Adrenal gland (tissue), 12 donors: Measurements from ENCODE around the gene CES4A. TPM values are rescaled to one million over a fixed set of nuclear protein-coding genes. Genes with fewer than 3 reads are reported as not detected.

ENCODE experiments used
- DNase-seq, 7 donors: peaks; one replicate each; pipeline ENCODE4 v3.0.0-alpha.2; 2019 to 2020
- H3K27ac ChIP-seq, 5 donors: fragments of 200-600 bp; sonication (generic) in 4 of 5; 1 replicate in 3 of 5; 2 replicates in 2 of 5; pipeline versions ENCODE4 v1.5.1 to v1.8.0; 2016 to 2020; ENCODE audit warnings: mild to moderate bottlenecking in 1 of 5
- H3K27me3 ChIP-seq: fragments of 200-600 bp; 2 replicates; pipeline ENCODE4 v1.8.0; 2021
- H3K36me3 ChIP-seq, 2 donors: fragments of 200-600 bp; replicated peaks in 1 of 2; 1 replicate in 1 of 2; 2 replicates in 1 of 2; pipeline versions ENCODE4 v1.5.1 to v1.8.0; 2018 to 2022
- H3K4me1 ChIP-seq, 2 donors: fragments of 200-600 bp; replicated peaks in 1 of 2; 1 replicate in 1 of 2; 2 replicates in 1 of 2; pipeline versions ENCODE4 v1.5.1 to v1.8.0; 2018 to 2021
- H3K4me3 ChIP-seq, 4 donors: fragments of 200-600 bp; sonication (generic) in 3 of 4; one replicate each; pipeline ENCODE4 v1.5.1; 2016 to 2018
- H3K9me3 ChIP-seq, 3 donors: fragments of 200-600 bp; sonication (generic) in 1 of 3; replicated peaks in 1 of 3; 1 replicate in 2 of 3; 2 replicates in 1 of 3; pipeline versions ENCODE4 v1.5.1 to v1.8.0; 2016 to 2021
- POLR2A ChIP-seq, 2 donors: fragments of 450-650 bp; IDR thresholded peaks; one replicate each; pipeline ENCODE4 v1.6.1; 2017; ENCODE audit warnings: antibody characterized with exemption in 2 of 2, mild to moderate bottlenecking in 2 of 2, moderate library complexity in 1 of 2
- WGBS, 4 donors: extraction: QIAGEN DNeasy Blood & Tissue Kit in 2 of 4; methylation state at CpG; one replicate each; pipeline versions ENCODE4 v1.1.5 to v1.1.7; 2013 to 2017; 5-methylcytosine and 5-hydroxymethylcytosine counted together
- intact Hi-C, 2 donors: fragments of 100-400 bp; cut with DNase I; formaldehyde crosslinking; loops; one replicate each; pipeline versions ENCODE4 v1.14.1 to v1.15.0; 2022 to 2023
- polyA plus RNA-seq, 3 donors: library from polyadenylated mRNA; stranded (reverse); fragments of 200-250 nt in 2 of 3; fragments of 350-450 nt in 1 of 3; fragmentation: Illumina TruSeq in 1 of 3; extraction: RNeasy Lipid Tissue Mini Kit (QIAGEN cat#74804) in 1 of 3; gene quantifications; one replicate each; pipeline ENCODE4 v1.2.3, GENCODE V29; 2013 to 2014
- total RNA-seq, 9 donors: library from RNA; depleted of rRNA in 4 of 9; stranded (reverse); fragments of >200 nt in 4 of 9; fragments of 120-200 nt in 1 of 9; fragmentation: NEBNext Ultra II Directional in 1 of 9; extraction: Animal tissue kit (Norgen Biotek cat#: 25700) in 1 of 9; gene quantifications; one replicate each; pipeline versions ENCODE4 v1.1.0 to v1.2.4, GENCODE V29; 2013 to 2023
- TF ChIP-seq, protein P1 (sequence below), 6 experiments: fragments of 450-650 bp in 4 of 6; fragments of 200-600 bp in 2 of 6; sonication (generic) in 1 of 6; IDR thresholded peaks; 1 replicate in 5 of 6; 2 replicates in 1 of 6; pipeline versions ENCODE4 v1.5.1 to v1.8.0; 2016 to 2021; ENCODE audit warnings: antibody characterized with exemption in 6 of 6, mild to moderate bottlenecking in 2 of 6, moderate library complexity in 1 of 6
- donor health status: healthy with polysubstance abuse.
- donor health status: Bipolar disorder and iron deficiency.
- donor health status: DM: yes; HTN: yes; CAD: no.
- donor health status: DM: no; HTN: no; CAD: no.
- donor health status: DM: no; HTN: no; CAD: no.
- donor health status: DM: yes; HTN: yes; CAD: no.

Gene CES4A
- total and polyA plus RNA-seq, 12 donors = 4.4 to 127 (median 15.9) TPM

GRCh38 chr16:66959704-66960161, 28.7 kb upstream of the CES4A start:
- WGBS, 4 donors = 58 to 82% (median 72%) methylated on average over 4 to 5 of the region's 5 CpGs
- Histone ChIP-seq H3K27me3 (no peaks in the 10 kb centered on the region), H3K9me3 (no peaks in the 10 kb centered on the region), H3K36me3 (no peaks in the 10 kb centered on the region), H3K4me1 (no peaks in the 10 kb centered on the region), H3K27ac (peak overlapping the region in 1 of 5 donors; percentile 53), H3K4me3 (no peak overlapping the region)
- peak in 2 of 7 donors; percentile 40 to 52 for DNase-seq
- intact Hi-C loops = no loop called here
- TF ChIP-seq, protein P1, sequence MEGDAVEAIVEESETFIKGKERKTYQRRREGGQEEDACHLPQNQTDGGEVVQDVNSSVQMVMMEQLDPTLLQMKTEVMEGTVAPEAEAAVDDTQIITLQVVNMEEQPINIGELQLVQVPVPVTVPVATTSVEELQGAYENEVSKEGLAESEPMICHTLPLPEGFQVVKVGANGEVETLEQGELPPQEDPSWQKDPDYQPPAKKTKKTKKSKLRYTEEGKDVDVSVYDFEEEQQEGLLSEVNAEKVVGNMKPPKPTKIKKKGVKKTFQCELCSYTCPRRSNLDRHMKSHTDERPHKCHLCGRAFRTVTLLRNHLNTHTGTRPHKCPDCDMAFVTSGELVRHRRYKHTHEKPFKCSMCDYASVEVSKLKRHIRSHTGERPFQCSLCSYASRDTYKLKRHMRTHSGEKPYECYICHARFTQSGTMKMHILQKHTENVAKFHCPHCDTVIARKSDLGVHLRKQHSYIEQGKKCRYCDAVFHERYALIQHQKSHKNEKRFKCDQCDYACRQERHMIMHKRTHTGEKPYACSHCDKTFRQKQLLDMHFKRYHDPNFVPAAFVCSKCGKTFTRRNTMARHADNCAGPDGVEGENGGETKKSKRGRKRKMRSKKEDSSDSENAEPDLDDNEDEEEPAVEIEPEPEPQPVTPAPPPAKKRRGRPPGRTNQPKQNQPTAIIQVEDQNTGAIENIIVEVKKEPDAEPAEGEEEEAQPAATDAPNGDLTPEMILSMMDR (IDR thresholded peaks at IDR 0.05) = no peak
- no peak for TF ChIP-seq POLR2A (IDR thresholded peaks at IDR 0.05)

- H3K27me3 ChIP-seq = no peaks in the 10 kb centered on the region
- no peaks in the 10 kb centered on the region for H3K9me3 ChIP-seq
- intact Hi-C loops = no loop called here
- H3K36me3 ChIP-seq = no peaks in the 10 kb centered on the region
- WGBS, 4 donors = 78 to 94% (median 87%) methylated on average over 1 of the region's 1 CpG
- TF ChIP-seq, protein P1 (IDR thresholded peaks at IDR 0.05) = no peak
- no peak for TF ChIP-seq POLR2A (IDR thresholded peaks at IDR 0.05)
- peak overlapping the region in 1 of 5 donors; percentile 53 for H3K27ac ChIP-seq
- H3K4me3 ChIP-seq = no peak overlapping the region
- no peak for DNase-seq
- H3K4me1 ChIP-seq = no peaks in the 10 kb centered on the region
These were observed 28.1 kb upstream of the CES4A start for GRCh38 chr16:66960270-66960669.

DNA sequence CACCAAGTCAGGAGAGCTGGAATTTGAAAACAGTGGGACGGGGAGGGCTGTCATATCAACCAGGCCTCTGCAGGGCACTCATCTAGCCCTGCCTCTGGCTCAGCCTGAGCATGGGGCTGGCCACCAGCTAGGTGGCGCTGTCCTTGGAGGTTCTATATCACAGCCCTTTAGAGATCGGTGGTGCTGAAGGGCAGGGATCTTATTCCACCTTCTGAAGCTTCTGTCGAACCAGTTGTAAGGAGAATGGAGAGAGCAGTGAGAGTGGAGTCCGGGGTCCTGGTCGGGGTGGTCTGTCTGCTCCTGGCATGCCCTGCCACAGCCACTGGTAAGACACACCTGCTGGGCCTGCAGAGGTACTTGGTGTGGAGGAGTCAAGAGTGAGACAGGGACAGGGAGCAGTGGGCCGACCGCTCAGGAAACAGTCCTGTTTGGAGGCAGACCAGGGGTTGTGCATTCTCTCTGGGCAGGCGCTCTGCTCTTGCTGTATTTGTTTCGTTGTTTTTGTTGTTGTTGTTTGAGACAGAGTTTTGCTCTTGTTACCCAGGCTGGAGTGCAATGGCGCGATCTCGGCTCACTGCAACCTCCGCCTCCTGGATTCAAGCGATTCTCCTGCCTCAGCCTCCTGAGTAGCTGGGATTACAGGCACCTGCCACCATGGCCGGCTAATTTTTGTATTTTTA, 27.2 kb upstream of the CES4A start, which contains the start of gene CES3:
Gene CES3 (plus strand): TSS at position 202 of the 680 bp plus-strand sequence. CDS start 42 bp downstream, at position 244.
- WGBS, 4 donors = 62 to 68% (median 65%) methylated on average over 14 to 16 of the region's 16 CpGs
- peak in 6 of 7 donors; percentile 58 to 85 (median 76) for DNase-seq

GRCh38 chr16:66961914-66962313, 26.5 kb upstream of the CES4A start:
- TF ChIP-seq, protein P1 (IDR thresholded peaks at IDR 0.05) = no peak
- no peak for TF ChIP-seq POLR2A (IDR thresholded peaks at IDR 0.05)
- intact Hi-C loops = no loop called here
- H3K4me1 ChIP-seq = no peaks in the 10 kb centered on the region
- H3K9me3 ChIP-seq = no peaks in the 10 kb centered on the region
- H3K36me3 ChIP-seq = no peaks in the 10 kb centered on the region
- H3K4me3 ChIP-seq = no peak overlapping the region
- DNase-seq = no peak
- 53 to 76% (median 56%) methylated on average over 5 of the region's 5 CpGs for WGBS, 4 donors
- H3K27me3 ChIP-seq = no peaks in the 10 kb centered on the region
- H3K27ac ChIP-seq = no peak overlapping the region

More for the DNA sequence above, 27.2 kb upstream of the CES4A start, which contains the start of gene CES3:
- H3K36me3 ChIP-seq = no peaks in the 10 kb centered on the region
- intact Hi-C loops = no loop called here
- H3K27ac ChIP-seq = peak within 1 kb of the TSS in 1 of 5 donors; percentile 53
- no peak within 1 kb of the TSS for H3K4me3 ChIP-seq
- TF ChIP-seq, protein P1 (IDR thresholded peaks at IDR 0.05) = peak; percentile 49 to 71 (median 64)
- TF ChIP-seq POLR2A (IDR thresholded peaks at IDR 0.05) = no peak
- H3K9me3 ChIP-seq = no peaks in the 10 kb centered on the region
- H3K27me3 ChIP-seq = no peaks in the 10 kb centered on the region
- no peaks in the 10 kb centered on the region for H3K4me1 ChIP-seq
